VCaP (cell line): ENCODE results near the gene C9orf72.
A peak's percentile ranks its signal among the peaks of the same experiment; 100 is the strongest.

Experiments used
- H3K27ac ChIP-seq: fragments of 450-650 bp; 2 replicates; pipeline ENCODE4 v1.5.1; 2017
- TF ChIP-seq, protein P1 (sequence below): fragments of 450-650 bp; conservative IDR thresholded peaks from 2 replicates; pipeline ENCODE4 v1.5.1; 2017; ENCODE audit warnings: mild to moderate bottlenecking, moderate library complexity

Gene C9orf72

GRCh38 chr9:27564670-27565069 is 8.6 kb downstream of the C9orf72 start:
- TF ChIP-seq, protein P1, sequence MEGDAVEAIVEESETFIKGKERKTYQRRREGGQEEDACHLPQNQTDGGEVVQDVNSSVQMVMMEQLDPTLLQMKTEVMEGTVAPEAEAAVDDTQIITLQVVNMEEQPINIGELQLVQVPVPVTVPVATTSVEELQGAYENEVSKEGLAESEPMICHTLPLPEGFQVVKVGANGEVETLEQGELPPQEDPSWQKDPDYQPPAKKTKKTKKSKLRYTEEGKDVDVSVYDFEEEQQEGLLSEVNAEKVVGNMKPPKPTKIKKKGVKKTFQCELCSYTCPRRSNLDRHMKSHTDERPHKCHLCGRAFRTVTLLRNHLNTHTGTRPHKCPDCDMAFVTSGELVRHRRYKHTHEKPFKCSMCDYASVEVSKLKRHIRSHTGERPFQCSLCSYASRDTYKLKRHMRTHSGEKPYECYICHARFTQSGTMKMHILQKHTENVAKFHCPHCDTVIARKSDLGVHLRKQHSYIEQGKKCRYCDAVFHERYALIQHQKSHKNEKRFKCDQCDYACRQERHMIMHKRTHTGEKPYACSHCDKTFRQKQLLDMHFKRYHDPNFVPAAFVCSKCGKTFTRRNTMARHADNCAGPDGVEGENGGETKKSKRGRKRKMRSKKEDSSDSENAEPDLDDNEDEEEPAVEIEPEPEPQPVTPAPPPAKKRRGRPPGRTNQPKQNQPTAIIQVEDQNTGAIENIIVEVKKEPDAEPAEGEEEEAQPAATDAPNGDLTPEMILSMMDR = no peak
- H3K27ac ChIP-seq = no peak overlapping the region

DNA sequence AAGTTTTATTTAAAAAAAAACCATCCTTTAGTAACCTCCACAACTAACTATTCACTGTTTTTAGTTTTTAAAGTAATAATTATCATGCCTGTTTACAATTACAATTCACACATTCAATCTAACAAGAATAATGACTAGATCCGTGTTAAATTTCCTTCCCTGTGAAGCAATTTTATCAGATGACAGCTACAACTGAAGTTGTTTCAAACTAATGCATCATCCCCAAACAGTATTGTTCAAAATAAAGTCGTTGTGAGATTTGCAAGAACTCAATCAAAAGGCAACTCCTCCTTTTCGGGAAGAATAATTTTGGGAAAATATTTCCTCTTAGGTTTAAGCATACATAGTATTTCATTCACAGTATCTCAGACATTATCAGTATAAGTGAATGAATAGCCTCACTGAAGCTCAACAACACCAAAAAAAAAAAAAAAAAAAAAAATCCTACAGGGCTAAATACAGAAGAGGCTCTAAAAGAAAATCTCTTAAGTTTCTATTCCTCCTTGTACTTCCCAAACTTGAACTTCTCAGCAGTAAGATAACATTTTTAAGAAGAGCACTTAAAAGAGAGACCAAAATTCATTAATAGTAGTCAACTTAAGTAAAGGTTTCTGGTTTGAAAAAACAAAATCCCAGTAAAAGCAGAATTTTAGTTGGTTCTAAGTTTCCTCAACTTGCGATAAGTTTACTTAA is 9.4 kb downstream of the C9orf72 start:
- no peak overlapping the region for H3K27ac ChIP-seq

GRCh38 chr9:27561685-27562084 is 11.6 kb downstream of the C9orf72 start:
- peak overlapping the region; percentile 21 for H3K27ac ChIP-seq
- TF ChIP-seq, protein P1 = no peak

More for the DNA sequence above, 9.4 kb downstream of the C9orf72 start:
- TF ChIP-seq, protein P1 = no peak

DNA sequence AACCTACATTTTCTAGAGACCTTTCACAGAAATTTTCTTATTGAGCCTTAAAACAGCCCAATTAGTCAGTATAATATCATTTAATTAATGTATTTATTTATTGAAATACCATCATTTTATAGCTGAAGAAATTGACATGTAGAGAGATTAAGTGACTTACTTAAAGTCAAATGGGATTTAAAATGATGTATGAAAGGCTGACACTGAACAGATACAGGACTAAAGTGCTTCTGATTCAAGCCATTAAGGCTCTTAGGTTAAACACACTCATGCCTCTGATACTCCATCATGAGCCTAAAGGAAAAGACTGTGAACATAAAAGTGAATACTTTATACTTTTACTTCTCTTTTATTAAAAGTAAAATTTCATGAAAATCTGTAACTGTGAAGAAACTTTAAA is 12.8 kb downstream of the C9orf72 start:
- TF ChIP-seq, protein P1 = no peak
- H3K27ac ChIP-seq = no peak overlapping the region

DNA sequence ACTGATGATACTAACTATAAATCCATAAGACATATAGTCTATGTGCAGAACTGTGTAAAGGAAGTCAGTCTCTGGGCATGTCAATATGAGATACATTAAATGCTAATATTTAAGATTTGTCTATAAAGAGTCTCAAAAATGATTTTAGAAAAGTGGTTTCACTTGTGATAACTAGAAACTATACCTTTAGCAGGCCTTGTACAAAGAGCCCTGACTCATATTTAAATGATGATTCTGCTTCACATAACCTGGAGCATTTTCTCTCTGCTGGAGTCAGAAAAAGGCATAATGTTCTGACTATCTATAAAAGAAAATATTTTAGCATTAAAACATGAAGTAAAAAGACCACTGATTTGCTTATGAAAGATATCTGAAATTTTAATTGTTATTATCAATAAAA is 15.0 kb downstream of the C9orf72 start:
- TF ChIP-seq, protein P1 = no peak
- no peak overlapping the region for H3K27ac ChIP-seq

DNA sequence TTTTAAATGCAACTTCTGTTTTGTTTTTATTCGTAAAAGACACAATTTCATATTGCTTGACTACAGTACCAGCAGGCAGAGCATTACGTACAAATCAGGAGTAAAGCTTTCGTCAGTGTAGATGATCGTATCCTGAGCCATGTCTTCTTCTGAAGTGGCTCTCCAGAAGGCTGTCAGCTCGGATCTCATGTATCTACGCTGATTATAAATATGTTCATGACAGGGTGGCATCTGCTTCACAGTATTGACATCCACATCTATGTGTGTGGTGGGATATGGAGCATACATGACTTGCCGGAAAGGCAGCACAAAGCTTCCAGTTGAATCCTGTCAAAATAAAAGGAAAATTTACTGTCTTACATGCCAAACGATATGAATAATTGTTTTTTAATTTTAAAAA is 16.8 kb downstream of the C9orf72 start:
- no peak overlapping the region for H3K27ac ChIP-seq
- TF ChIP-seq, protein P1 = no peak

GRCh38 chr9:27554712-27555111 is 18.6 kb downstream of the C9orf72 start:
- TF ChIP-seq, protein P1 = no peak

More at GRCh38 chr9:27554712-27555111, 18.6 kb downstream of the C9orf72 start:
- H3K27ac ChIP-seq = no peak overlapping the region
